GM12875 (cell line): ENCODE measurements around the gene GGTLC3.
"Not testable (repeated sequence)": the region's sequence is repeated elsewhere in the genome, so short reads cannot be mapped to it uniquely, and the experiment has no call there.

Experiments
- H3K4me3 ChIP-seq: one replicate; pipeline ENCODE4 v1.5.1; 2011; ENCODE audit warnings: low read depth, low read length, control low read depth

Gene GGTLC3

DNA sequence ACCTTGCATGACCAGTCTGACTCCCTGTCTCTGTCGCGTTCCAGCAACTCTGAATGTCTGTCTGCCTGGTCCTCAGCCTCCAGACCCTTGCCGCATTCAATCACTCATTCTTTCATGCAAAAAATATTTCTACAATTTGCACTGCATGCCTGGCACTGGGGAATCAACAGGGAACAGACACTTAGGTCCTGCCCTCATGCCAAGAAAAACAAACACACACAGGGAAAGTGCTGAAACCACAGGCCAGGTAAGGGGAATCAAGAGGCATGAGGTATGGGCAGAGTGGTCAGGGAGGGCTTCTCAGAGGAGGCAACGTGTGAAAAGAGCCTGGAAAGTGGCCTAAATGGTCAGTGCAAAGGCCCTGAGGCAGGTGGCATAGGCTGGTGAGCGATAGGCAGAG is at the start of gene GGTLC3:
Gene GGTLC3, minus strand, starts transcription at position 101 of the 400 bp plus-strand sequence. CDS start 264 bp downstream, outside the sequence.
- not testable (repeated sequence) for H3K4me3 ChIP-seq

DNA sequence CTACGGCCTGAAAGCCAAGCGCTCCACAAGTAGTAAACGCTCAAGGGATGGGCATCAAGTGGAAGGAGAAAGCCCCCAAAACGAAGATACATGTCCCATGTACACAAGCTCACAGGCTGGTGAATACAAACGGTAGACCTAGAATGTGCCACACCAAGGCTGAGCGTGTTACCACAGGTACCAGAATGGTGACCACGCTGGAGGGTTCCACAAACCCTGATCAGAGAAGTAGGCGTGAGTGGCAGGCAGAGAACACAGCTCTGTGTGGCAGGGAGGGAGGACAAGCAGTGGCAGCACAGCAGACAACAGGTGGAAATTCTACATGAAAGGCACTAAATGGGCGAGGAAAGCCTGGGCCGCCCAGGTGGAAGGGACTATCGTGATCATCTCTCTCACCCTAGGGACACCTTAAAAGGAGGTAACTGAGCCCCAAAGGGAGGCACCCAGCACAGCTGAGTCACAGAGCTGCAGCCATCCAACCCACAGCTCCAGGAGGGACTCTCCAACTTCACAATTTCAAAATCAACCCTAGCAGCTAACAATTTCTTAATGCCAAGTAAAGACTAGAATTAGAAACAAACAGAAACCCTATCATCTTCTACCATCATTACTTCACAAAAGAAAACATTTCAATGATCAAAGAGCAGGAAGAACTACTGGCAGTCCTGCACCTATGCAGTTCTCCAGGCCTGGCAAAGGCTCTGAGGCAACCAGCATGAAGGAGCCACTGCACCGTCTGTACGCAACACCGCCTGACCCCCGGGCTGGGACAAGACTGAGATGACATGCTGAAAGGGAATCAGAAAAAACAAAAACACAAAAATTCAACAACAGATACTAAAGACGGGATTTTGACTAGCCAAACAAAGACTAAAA is 42.4 kb upstream of the GGTLC3 start:
- H3K4me3 ChIP-seq: not testable (repeated sequence)

DNA sequence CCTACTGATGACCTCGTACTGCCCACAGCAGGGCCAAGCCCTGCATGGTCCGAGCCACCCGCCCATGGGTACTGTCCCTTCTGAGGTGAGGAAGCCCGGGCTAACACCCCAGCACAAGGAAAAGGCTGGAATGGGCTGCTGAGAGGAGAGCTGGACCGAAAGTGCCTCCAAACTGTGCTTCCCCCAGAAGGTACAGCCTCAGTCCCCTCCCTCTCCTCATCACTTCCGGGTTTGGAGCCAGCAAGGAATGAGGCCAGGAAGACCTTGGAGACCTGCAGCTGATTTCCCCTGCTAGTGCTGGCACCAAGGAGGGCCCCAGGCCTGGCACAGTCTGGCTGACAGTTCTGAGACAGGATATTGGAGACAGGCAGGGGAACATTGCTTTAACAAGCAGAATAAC is 41.0 kb upstream of the GGTLC3 start:
- H3K4me3 ChIP-seq: not testable (repeated sequence)

DNA sequence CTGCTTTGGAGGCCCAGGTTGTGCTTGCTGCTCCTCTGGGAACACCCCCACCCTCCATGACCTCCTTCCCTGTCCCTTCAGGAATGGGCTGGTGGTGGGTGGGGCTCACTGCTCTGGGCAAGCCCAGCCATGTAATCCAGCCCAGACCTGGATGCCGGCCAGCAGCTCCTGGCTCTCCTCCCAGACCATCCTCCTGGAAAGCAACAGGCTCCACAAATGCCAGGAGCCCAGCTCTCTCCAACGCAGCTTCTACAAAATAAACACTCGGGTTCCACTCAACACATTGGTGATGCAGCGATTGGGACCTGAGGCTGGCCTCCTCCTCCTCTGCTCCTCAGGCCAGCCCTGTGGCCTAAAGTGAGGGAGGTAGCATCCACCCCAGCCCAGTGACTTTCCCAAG is 40.6 kb upstream of the GGTLC3 start:
- not testable (repeated sequence) for H3K4me3 ChIP-seq

DNA sequence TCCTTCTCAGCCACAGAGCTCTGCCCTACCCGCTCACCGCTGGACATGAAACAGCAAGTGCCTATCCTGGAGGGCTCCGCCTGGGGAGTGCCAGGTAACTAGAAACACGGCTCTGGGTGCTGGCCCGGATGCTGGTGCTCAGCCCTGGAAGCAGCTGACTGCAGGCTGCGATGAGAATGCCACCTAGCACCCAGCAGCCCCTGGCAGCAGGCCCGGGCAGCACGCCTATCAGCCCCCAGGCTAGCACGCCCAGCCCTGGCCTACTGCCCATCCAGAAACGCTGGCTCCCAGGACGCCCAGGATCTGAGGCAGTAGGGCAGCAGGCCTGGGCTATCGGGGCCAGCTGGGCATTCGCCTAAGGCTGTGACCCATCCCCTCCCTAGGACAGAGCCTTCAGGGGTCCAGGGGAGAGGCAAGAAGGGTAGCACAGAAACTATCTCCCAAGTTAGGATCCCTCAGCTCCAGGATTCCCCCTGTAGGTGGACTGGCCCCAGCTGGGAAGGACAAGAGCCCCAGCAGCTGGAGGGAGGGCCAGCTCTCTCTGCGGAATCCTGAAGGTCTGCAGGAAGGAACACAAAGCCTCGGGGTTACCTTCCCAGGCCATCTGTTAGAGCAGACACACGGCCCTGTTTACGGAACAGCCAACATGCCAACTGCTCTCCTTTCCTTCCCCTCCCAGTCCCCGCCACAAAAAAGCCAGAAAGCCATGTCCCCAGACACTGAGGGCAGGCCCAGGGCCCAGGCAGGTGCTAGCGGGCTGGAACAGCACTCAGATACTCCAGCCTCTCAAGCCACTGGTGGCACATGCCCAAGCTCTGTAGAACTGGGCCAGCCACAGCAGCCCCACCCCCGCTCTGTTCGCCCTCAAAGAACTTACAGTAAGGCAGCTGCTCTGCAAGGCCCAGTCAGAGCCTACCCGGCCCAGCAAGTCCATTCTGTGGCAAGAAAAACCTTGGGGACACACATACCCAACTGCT is 36.6 kb upstream of the GGTLC3 start:
- H3K4me3 ChIP-seq: not testable (repeated sequence)

DNA sequence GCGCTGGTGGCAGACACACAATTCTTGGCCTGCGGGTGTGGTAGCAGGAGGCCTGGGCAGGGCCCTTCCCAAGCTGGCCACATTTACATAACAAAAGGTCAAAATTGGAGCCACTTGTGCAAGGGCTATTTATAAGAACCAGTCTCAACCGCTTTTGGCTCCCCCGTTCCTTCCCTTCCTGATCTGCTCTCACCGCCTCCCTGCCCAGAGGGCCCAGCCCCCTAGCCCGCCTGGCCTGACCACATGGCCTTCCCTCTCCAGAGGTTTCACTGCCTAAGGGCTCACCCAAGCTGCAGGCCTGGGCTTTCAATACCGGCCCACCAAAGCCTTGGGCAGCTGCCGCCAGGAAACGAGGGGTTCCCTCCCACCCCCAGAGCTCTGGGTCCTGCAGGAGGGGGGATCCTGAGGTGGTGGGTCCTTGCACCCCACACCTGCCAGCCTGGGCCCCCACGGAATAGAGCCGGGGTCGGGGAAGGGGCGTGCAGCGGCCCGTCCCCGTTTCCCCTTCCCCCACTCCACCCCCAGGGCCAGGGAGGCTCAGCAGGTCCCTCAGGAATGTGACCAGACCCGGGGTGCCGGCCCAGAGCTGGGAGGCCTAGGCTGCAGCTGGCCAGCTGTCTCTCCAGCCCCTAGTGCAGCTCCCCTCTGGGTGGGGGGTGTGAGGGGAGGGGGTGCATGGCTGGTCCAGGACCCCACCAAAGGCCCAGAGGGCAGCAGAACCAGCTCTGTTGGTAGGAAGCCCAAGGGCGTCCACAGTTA is 35.1 kb upstream of the GGTLC3 start:
- not testable (repeated sequence) for H3K4me3 ChIP-seq

DNA sequence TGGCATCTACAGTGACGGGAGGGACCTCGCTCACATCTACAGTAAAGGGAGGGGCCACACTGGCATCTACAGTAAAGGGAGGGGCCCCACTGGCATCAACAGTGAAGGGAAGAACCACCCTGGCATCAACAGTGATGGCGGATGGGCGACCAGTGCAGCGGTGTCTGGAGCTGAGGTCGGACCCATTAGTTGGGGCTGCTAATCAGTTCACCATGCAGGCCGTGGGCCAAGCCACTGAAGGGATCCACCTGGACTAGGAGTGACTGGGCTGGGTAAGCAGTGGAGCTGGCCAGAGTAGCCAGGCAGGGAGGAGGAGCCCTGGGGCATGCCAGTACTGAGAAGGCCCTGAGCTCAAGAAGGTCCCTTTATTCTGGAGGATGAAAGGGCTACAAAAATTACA is 33.1 kb upstream of the GGTLC3 start:
- H3K4me3 ChIP-seq: not testable (repeated sequence)

DNA sequence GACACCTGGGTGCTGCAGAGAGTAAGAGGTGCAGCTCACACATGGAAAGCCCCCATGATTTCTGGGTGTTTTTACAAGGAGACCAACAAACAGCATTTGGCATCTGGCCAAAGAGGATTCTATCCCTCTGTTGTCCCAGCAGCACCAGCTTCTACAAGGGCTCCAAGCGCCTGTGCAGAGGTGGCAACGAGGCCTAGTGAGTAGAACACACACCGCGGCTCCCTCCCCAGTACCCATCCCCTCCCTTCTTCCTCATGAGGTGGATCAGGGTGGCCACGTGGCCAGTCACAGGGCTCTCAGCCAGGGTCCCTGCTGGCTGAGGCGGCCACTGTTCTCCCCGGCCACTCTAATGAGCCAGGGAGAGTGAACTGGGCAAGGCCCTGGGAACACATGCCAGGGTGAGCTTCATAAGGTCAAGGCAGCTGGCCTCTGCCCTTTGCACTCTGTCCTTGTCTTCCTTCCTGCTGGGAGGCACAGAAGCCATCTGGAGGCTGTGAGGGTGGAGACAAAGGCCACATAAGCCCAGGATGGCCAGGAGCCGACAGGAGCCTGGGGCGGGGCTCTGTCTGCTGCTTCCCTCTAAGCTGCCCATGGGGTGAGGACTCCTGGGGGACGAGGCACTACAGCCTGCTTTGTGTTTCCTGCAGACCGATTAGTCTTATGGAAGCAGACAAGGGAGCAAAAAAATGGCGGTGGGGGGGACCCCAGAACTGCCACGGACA is 31.7 kb upstream of the GGTLC3 start:
- H3K4me3 ChIP-seq: not testable (repeated sequence)

DNA sequence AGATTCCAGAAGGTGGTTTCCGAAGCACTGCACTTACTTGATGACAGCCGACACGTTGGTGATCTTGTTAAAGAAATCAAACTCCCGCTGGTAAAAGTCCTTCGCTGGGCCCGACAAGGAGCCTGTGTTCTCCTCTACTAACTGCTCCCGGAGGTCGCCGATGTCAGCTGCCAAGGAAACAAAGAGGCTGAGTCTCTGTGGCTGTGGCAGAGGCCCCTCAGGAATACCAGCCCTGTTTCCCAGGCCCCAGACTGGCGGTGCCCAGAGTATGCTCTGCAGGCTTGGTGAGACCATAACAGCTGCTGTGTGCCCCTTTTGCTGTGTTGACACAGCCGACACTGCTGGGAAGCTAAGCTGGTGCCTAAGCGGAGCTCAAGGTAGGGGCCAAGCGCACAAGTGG is 26.7 kb upstream of the GGTLC3 start:
- H3K4me3 ChIP-seq: not testable (repeated sequence)

DNA sequence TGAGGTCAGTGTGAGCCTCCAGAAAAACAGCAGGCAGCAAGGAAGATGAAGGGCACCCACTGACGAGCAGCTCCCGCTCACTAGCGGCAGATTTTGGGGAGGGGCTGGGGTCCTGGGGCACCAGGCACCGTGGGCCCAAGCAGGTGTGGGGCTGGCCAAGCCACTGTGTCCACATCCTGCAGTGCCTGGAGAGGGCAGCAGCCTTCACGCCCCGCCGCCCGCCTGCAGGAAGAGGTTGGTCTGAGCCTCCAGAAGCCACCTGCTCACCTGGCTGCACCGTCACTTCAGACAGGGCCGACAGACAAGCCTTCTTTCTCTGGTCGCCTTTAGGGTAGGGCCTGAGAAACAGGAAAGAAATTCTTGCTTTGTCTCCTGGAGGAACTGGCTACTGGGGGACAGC is 25.4 kb upstream of the GGTLC3 start:
- not testable (repeated sequence) for H3K4me3 ChIP-seq

DNA sequence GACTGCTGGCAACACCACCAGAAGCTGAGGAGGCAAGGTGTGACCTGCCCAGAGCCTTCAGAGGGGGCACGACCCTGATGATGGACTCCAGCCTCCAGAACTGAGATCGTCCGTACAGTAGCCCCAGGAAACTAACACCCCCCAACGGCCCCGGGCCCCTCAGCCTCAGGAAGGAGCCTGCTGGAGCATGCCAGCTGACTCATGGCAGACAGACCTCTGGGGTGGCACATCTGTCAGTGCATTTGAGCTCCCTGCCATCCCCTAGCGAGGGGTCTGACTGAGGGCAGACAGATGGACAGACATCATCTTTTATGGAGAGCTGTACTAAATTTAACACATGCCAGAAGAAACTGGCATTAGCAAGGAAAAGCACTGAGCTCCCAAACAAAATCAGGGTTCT is 22.0 kb upstream of the GGTLC3 start:
- H3K4me3 ChIP-seq: not testable (repeated sequence)

DNA sequence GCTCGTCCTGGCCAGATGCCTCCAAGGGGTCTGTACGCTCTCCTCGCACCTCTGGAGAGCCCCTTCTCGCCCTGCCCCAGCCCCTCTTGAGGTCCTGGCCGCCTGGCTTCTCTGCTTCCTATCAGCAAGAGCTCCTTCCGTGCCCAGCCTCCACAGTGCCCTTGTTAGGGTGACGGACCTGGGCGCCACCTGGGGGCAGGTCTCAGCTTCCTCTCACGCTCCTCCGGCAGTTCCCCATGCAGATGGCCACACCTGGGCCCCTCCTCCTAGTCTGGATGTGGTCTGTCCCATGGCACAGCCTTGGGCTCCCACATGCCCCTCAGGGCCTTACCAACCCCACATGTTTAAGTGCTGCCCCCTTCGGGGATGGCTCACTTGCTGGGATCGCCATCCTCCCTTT is 16.4 kb upstream of the GGTLC3 start:
- not testable (repeated sequence) for H3K4me3 ChIP-seq

DNA sequence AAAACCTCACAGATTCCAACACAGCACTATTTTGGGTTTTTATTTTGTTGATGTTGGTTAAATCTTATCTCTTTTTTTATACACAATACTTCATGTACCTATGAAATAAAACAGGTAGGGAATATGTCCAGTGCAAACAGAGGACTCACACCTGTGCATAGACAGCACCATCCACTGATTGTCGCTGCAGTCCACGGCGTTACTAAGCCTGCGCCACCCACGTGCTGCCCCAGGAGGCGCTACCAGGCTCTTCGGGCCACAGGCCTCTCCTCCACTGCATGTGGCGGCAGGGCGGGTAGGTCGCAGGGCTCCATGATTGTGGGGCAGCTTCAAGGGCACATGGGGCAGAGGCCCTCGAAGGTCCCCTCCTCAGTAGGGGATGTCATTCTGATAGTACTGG is 15.7 kb upstream of the GGTLC3 start:
- not testable (repeated sequence) for H3K4me3 ChIP-seq

DNA sequence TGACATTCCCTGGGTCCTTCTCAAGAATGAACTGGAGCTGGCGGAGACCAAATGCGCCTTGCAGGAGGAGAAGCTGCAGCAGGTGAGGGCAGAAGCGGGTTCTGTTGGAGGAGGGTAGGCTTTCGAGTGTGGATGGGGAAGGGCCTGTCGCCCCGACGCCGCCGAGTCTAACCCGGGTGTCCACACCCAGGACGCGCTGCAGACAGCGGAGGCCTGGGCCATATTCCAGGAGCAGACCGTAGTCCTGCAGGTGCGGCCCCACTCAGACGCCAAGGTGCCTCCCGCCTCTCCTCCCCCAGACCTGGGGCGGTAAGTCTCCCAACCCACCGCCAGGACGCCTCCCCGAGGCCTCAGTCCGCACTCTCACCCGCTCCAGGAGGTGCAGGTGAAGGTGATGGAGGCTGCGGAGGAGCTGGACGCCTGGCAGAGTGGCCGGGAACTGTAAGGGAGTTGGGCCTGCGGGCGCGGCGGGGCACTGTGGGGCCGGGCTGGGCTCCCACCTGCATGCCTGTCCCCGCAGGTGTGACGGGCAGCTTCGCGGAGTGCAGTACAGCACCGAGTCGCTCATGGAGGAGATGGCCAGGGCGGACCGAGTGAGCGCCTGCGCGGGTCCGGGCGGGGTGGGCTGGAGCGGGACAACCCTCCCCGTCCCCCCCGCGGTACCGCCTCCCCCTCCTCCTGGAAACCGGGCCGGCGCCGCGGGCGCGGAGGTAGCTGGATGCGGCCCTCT is 11.6 kb upstream of the GGTLC3 start:
- H3K4me3 ChIP-seq: not testable (repeated sequence)

DNA sequence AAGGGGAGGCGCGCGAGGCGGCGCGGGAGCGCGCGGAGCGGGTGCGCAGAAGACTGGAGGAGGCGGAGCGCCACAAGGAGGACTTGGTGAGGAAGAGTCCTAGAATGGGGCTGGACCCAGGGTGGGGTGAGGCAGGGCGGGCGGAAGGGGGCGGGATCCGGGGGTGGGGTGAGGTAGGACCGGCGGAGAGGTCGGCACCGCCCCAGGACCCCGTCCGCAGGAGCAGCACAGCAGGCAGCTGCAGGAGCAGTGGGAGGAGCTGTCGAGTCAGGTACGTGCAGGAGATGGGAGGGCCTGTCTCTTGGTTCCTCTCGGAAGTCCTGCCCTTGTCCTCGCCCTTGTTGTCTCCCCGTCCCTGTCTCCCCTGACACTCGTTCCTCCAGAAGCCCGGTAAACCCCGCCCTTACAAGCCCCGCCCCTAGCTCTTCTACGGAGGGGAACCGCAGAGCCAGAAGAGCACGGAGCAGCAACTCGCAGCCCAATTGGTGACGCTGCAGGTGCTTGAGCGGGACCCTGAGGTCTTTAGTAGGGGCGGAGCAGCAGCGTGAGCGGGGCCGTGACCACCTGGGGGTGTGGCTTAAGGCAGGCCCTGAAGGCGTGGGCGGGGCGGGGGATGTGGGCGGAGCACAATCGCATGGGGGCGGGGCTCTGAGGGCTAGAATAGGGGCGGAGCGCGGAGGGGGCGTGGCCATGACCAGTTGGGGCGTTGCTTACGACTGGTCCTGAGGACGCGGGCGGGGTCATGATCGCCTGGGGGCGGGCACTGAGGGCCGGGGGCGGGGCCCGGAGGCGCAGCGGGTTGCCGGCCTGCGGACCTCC is 10.8 kb upstream of the GGTLC3 start:
- not testable (repeated sequence) for H3K4me3 ChIP-seq

DNA sequence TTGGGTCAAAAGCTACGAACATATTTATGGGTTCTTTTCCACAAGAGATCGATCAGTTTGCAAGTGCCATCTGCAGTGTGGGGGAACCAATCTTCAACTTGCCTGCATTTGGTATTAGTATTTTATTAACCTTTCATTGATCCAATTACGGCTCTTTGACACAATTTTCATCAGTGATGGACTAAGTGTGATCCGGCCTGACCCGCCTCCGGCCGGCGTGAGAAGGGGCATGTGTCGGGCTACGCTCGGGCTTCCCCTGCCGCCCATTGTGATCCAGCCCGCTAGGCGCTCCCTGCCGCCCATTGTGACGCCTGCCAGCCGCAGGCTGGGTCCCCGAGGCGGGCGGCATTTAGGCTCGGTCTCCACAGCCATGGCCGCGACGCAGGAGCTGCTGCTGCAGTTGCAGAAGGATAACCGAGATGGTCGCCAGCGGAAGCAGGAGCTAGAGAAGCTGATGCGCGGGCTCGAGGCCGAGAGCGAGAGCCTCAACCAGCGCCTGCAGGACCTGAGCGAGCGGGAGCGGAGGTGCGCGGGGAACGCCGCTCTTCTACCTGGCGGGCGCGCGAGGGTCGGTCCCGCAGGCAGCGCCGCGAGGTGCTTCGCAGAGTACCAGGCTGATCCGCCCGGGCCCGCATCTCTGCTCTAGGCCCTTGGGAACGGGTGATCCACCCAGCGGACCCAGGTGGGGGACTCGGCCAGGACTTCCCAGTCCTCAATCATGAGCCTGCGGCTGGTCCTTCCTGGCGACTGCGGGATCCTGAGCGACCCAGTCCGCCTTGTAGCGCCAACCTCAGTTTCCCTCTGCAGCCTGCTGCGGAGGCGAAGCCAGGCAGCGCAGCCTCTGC is 10.0 kb upstream of the GGTLC3 start, which contains the start of gene TMEM191B:
Gene TMEM191B, plus strand, starts transcription at position 51 of the 845 bp plus-strand sequence. Its CDS starts 179 bp downstream, at position 230.
- H3K4me3 ChIP-seq: not testable (repeated sequence)

DNA sequence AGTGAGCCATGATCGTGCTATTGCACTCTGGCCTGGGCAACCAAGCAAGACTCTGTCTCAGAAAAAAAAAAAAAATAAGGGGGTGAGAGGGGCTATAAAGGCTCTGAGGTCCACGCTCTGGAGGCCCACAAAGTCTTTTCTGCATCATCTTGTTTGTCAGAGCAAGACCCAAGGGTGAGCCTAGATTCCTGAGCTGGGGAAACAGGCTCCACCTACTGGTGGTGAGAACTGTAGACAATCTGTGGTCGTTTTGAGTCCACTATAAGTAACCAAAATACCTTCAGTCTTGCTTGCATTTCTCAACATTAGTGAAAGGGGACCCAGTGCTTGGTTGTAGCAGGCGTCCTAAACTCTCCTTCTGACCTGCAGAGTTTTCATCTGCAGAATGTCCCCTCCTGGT is 5.4 kb upstream of the GGTLC3 start:
- H3K4me3 ChIP-seq: not testable (repeated sequence)
